GM12875 (cell line): ENCODE results near the gene HAPLN1.

Experiments
- H3K4me3 ChIP-seq: one replicate; pipeline ENCODE4 v1.5.1; 2011; ENCODE audit warnings: low read depth, low read length, control low read depth
- CTCF ChIP-seq: IDR thresholded peaks from 2 replicates; pipeline ENCODE4 v1.5.1; 2011; ENCODE audit warnings: low read depth, mild to moderate bottlenecking, control low read depth, inconsistent platforms, low read length, moderate library complexity, borderline replicate concordance; ENCODE audit not compliant: insufficient read depth

Gene HAPLN1

GRCh38 chr5:83703059-83703458 is 17.6 kb downstream of the HAPLN1 start:
- no peak overlapping the region for H3K4me3 ChIP-seq
- no peak for TF ChIP-seq CTCF

GRCh38 chr5:83701886-83702285 is 18.8 kb downstream of the HAPLN1 start:
- no peak overlapping the region for H3K4me3 ChIP-seq
- TF ChIP-seq CTCF, result no peak

GRCh38 chr5:83689881-83690280 is 30.8 kb downstream of the HAPLN1 start:
- TF ChIP-seq CTCF, result no peak
- H3K4me3 ChIP-seq, result no peak overlapping the region

GRCh38 chr5:83688281-83688680 is 32.4 kb downstream of the HAPLN1 start:
- H3K4me3 ChIP-seq, result no peak overlapping the region
- no peak for TF ChIP-seq CTCF

- TF ChIP-seq CTCF, result no peak
- H3K4me3 ChIP-seq, result no peak overlapping the region
Measured at GRCh38 chr5:83687124-83687619, 33.5 kb downstream of the HAPLN1 start.

- H3K4me3 ChIP-seq, result no peak overlapping the region
- no peak for TF ChIP-seq CTCF
Measured at GRCh38 chr5:83686251-83686650, 34.4 kb downstream of the HAPLN1 start.

- H3K4me3 ChIP-seq, result no peak overlapping the region
- TF ChIP-seq CTCF, result no peak
Measured at GRCh38 chr5:83683836-83684235, 36.8 kb downstream of the HAPLN1 start.
